Measurements from ENCODE around the gene UIMC1. TPM values are rescaled to one million over a fixed set of nuclear protein-coding genes. Genes with fewer than 3 reads are reported as not detected.

The UIMC1 gene
- total and polyA plus RNA-seq, 2 of the 13 experiments (the other 11 are each of a cell fraction or from before 2014, with no cell fraction given): 18.9 to 32.7 TPM

Other genes starting within 250 kb of the UIMC1 start
- not detected in 2 replicates for gene UNC5A, start 196.2 kb downstream of the UIMC1 start, total RNA-seq (2016; rRNA removed; fragmentation: Illumina TruSeq; extraction: Trizol)
- 0.03 TPM in 1 of 2 replicates, not detected in the other for gene UNC5A, start 196.2 kb downstream of the UIMC1 start, polyA plus RNA-seq (2011; rRNA removed)
- gene HK3, start 107.4 kb downstream of the UIMC1 start, total RNA-seq (2016; rRNA removed; fragmentation: Illumina TruSeq; extraction: Trizol): not detected in 2 replicates
- gene HK3, start 107.4 kb downstream of the UIMC1 start, polyA plus RNA-seq (2011; rRNA removed): 0.13 TPM in 1 of 2 replicates, not detected in the other
- gene ZNF346, start 15.9 kb upstream of the UIMC1 start, total RNA-seq (2016; rRNA removed; fragmentation: Illumina TruSeq; extraction: Trizol): 19.4 and 20.1 TPM in 2 replicates
- gene ZNF346, start 15.9 kb upstream of the UIMC1 start, polyA plus RNA-seq (2011; rRNA removed): 8.3 and 8.6 TPM in 2 replicates
- 109 and 219 TPM in 2 replicates for gene FGFR4, start 80.1 kb upstream of the UIMC1 start, total RNA-seq (2016; rRNA removed; fragmentation: Illumina TruSeq; extraction: Trizol)
- 129 and 188 TPM in 2 replicates for gene FGFR4, start 80.1 kb upstream of the UIMC1 start, polyA plus RNA-seq (2011; rRNA removed)
- 0.09 and 0.18 TPM in 2 replicates for gene NSD1, start 127.0 kb upstream of the UIMC1 start, total RNA-seq (2016; rRNA removed; fragmentation: Illumina TruSeq; extraction: Trizol)
- 0.01 and 0.05 TPM in 2 replicates for gene NSD1, start 127.0 kb upstream of the UIMC1 start, polyA plus RNA-seq (2011; rRNA removed)